Rectal smooth muscle tissue (tissue), 1 donor: Measurements from ENCODE around the gene WDR33.
A peak's percentile ranks its signal among the peaks of the same experiment; 100 is the strongest.

ENCODE experiments used
- H3K27ac ChIP-seq: one replicate; pipeline ENCODE4 v1.7.0; 2013; ENCODE audit warnings: low read depth, low read length, inconsistent platforms
- H3K27me3 ChIP-seq: one replicate; pipeline ENCODE4 v1.7.0; 2013; ENCODE audit warnings: low read length; ENCODE audit not compliant: control insufficient read depth, insufficient read depth
- H3K36me3 ChIP-seq: one replicate; pipeline ENCODE4 v1.7.0; 2013; ENCODE audit warnings: low read length; ENCODE audit not compliant: control insufficient read depth, insufficient read depth
- H3K4me1 ChIP-seq: one replicate; pipeline ENCODE4 v1.7.0; 2013; ENCODE audit warnings: low read length; ENCODE audit not compliant: control insufficient read depth, insufficient read depth
- H3K4me3 ChIP-seq: one replicate; pipeline ENCODE4 v1.7.0; 2013; ENCODE audit warnings: low read length
- H3K9ac ChIP-seq: one replicate; pipeline ENCODE4 v1.7.0; 2013; ENCODE audit warnings: low read length

The WDR33 gene

GRCh38 chr2:127655209-127656073 lies 155.5 kb downstream of the WDR33 start:
- Histone ChIP-seq H3K4me3 (no peak overlapping the region), H3K27me3 (no peaks in the 10 kb centered on the region), H3K36me3 (peaks cover 12% of the 10 kb centered on the region), H3K27ac (peak overlapping the region; percentile 99), H3K9ac (no peak overlapping the region), H3K4me1 (peaks cover 92% of the 10 kb centered on the region)

- Histone ChIP-seq H3K27me3 (no peaks in the 10 kb centered on the region), H3K4me1 (peaks cover 92% of the 10 kb centered on the region), H3K27ac (peak overlapping the region; percentile 99), H3K9ac (no peak overlapping the region), H3K36me3 (peaks cover 12% of the 10 kb centered on the region), H3K4me3 (no peak overlapping the region)
These were observed 156.2 kb downstream of the WDR33 start for GRCh38 chr2:127654838-127655175.

DNA sequence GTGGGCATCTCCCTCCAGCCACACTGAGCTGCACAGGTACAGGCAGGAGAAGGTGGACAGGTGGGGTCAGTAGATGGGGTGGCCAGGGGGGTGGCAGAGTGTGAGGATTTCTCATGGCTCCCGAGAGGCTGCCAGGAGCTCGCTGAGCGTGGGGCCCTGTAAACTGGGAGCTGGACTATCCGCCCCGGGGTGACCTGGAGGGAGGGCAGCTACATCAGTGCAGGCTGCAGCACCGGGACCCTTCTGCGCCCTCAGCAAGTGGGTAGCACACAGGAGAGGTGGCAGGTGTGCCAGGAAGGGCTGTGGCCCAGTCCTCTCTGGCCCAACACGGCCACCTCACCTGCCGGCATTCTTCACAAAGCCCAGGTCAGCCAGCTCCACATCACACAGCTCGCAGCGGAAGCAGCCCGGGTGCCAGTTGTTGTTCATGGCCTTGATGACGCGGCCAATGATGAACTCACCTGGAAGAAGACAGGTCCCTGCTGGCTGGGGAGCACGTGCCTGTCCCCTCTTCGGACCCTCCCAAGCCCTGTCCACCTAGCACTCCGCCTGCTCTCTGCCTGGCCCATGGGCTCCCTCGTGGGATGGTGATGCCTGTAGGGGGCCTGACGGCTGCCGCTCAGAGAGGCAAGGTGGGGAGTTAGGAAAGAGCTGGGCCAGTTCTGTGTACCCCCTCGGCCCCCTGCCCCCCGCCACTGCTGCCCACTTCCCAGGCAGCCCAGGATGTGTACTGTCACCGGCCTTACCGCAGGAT lies 156.7 kb downstream of the WDR33 start:
- no peaks in the 10 kb centered on the region for H3K27me3 ChIP-seq
- H3K36me3 ChIP-seq = peaks cover 12% of the 10 kb centered on the region
- peaks cover 93% of the 10 kb centered on the region for H3K4me1 ChIP-seq
- no peak overlapping the region for H3K4me3 ChIP-seq
- no peak overlapping the region for H3K9ac ChIP-seq
- H3K27ac ChIP-seq = peak overlapping the region; percentile 99

DNA sequence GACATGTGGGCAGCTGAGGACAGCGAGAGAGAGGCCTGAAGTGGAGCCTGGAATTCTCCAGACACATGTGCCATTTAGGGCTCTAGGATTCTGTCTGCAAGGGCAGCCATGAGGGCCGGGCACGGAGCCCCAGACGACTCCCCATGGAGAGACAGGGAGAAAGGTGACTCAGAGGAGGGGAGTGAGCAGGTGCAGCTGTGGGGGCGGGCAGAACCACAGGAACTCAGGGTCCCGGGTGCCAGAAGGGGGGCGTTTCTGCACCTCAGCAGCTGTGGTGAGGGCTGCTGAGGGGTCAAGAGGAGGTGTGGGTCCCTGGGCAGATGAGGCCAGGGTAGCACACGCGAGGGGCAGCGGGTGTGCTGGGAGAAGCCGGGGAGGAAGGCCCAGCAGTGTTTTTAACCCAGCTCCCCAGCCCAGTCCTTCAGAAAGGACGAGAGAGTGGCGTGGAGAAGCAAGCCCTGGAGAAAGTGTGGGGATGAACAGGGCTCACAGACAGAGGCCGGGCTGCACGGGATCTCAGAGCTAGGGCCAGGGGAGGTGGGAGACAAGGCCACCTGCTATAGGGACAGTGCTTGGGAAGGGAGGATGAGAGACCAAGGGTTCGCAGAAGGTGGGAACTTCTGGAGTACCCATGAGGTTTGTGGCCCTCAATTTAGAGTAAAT lies 157.4 kb downstream of the WDR33 start:
- no peaks in the 10 kb centered on the region for H3K27me3 ChIP-seq
- H3K9ac ChIP-seq = no peak overlapping the region
- H3K36me3 ChIP-seq = peaks cover 12% of the 10 kb centered on the region
- peaks cover 90% of the 10 kb centered on the region for H3K4me1 ChIP-seq
- H3K27ac ChIP-seq = peak overlapping the region; percentile 99
- no peak overlapping the region for H3K4me3 ChIP-seq

- Histone ChIP-seq H3K9ac (no peak overlapping the region), H3K36me3 (peaks cover 12% of the 10 kb centered on the region), H3K4me3 (no peak overlapping the region), H3K4me1 (peaks cover 89% of the 10 kb centered on the region), H3K27me3 (no peaks in the 10 kb centered on the region), H3K27ac (peak overlapping the region; percentile 99)
These were observed 158.1 kb downstream of the WDR33 start for GRCh38 chr2:127652786-127653357.

- peaks cover 84% of the 10 kb centered on the region for H3K4me1 ChIP-seq
- H3K36me3 ChIP-seq = peaks cover 12% of the 10 kb centered on the region
- peak overlapping the region; percentile 99 for H3K27ac ChIP-seq
- no peak overlapping the region for H3K4me3 ChIP-seq
- no peaks in the 10 kb centered on the region for H3K27me3 ChIP-seq
- no peak overlapping the region for H3K9ac ChIP-seq
These were observed 158.9 kb downstream of the WDR33 start for GRCh38 chr2:127651971-127652550.

DNA sequence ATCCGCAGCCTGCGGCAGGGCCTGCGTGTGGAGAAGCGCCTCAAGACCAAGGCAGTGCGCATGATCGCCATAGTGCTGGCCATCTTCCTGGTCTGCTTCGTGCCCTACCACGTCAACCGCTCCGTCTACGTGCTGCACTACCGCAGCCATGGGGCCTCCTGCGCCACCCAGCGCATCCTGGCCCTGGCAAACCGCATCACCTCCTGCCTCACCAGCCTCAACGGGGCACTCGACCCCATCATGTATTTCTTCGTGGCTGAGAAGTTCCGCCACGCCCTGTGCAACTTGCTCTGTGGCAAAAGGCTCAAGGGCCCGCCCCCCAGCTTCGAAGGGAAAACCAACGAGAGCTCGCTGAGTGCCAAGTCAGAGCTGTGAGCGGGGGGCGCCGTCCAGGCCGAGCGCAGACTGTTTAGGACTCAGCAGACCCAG lies 159.6 kb downstream of the WDR33 start:
- peak overlapping the region; percentile 99 for H3K27ac ChIP-seq
- no peaks in the 10 kb centered on the region for H3K27me3 ChIP-seq
- H3K4me1 ChIP-seq = peaks cover 85% of the 10 kb centered on the region
- peaks cover 6% of the 10 kb centered on the region for H3K36me3 ChIP-seq
- H3K9ac ChIP-seq = peak overlapping the region; percentile 45
- peak overlapping the region; percentile 18 for H3K4me3 ChIP-seq
